SK-N-SH (cell line): ENCODE results near the gene TOPAZ1. TPM values are rescaled to one million over a fixed set of nuclear protein-coding genes. Genes with fewer than 3 reads are reported as not detected.

Source experiments
- CTCF ChIA-PET: fragments of 300-600, 350-600 bp; formaldehyde crosslinking; extraction: SDS; loops from one replicate; lab custom pipeline; 2021; lab: Yijun Ruan, JAX
- POLR2A ChIA-PET: fragments of 350-600 bp; sonication (Branson Sonifier 250); formaldehyde crosslinking; extraction: SDS; loops from one replicate; lab custom pipeline; 2020; ENCODE audit warnings: antibody characterized with exemption, inconsistent platforms; lab: Yijun Ruan, JAX
- DNase-seq: peaks from one replicate; pipeline ENCODE4 v3.0.0; 2012
- H2AFZ ChIP-seq: fragments of 200-600 bp; sonication (generic); 2 replicates; pipeline ENCODE4 v1.8.1; 2016; ENCODE audit warnings: antibody characterized with exemption, mild to moderate bottlenecking, low read depth
- H3F3A ChIP-seq: fragments of 200-600 bp; sonication (generic); replicated peaks from 2 replicates; pipeline ENCODE3; 2016; ENCODE audit warnings: antibody characterized with exemption, mild to moderate bottlenecking; ENCODE audit not compliant: insufficient read depth
- H3K27ac ChIP-seq, 2 experiments: fragments of 200-500 bp in 1 of 2; fragments of 200-600 bp in 1 of 2; sonication (Bioruptor generic) in 1 of 2; sonication (generic), shearing (Covaris generic) in 1 of 2; 2 replicates each; pipeline versions ENCODE4 v1.5.1 to v1.6.1; 2014 to 2016; ENCODE audit warnings: low read depth in 2 of 2, inconsistent platforms in 1 of 2, low read length in 1 of 2, mild to moderate bottlenecking in 1 of 2, mixed read lengths in 1 of 2
- H3K27me3 ChIP-seq: fragments of 200-600 bp; sonication (generic), shearing (Covaris generic); 2 replicates; pipeline ENCODE4 v1.6.1; 2016; ENCODE audit warnings: mixed run types; ENCODE audit not compliant: insufficient read depth
- H3K36me3 ChIP-seq, 2 experiments: fragments of 200-500 bp in 1 of 2; fragments of 200-600 bp in 1 of 2; sonication (Bioruptor generic) in 1 of 2; sonication (generic) in 1 of 2; replicated peaks in 1 of 2; 2 replicates each; pipeline versions ENCODE3 to v1.5.1; 2014 to 2016; ENCODE audit warnings: low read length in 1 of 2, mild to moderate bottlenecking in 1 of 2; ENCODE audit not compliant: insufficient read depth in 2 of 2, control insufficient read depth in 1 of 2
- H3K4me1 ChIP-seq, 2 experiments: fragments of 200-500 bp in 1 of 2; fragments of 200-600 bp in 1 of 2; sonication (Bioruptor generic) in 1 of 2; sonication (generic), shearing (Covaris generic) in 1 of 2; 2 replicates each; pipeline versions ENCODE4 v1.5.1 to v1.6.1; 2014 to 2016; ENCODE audit warnings: low read depth in 1 of 2, low read length in 1 of 2, mixed run types in 1 of 2; ENCODE audit not compliant: insufficient read depth in 2 of 2, control insufficient read depth in 1 of 2
- H3K4me2 ChIP-seq: fragments of 200-600 bp; sonication (generic), shearing (Covaris generic); 2 replicates; pipeline ENCODE4 v1.6.1; 2017; ENCODE audit warnings: mixed run types
- H3K4me3 ChIP-seq, 2 experiments: fragments of 200-500 bp in 1 of 2; fragments of 200-600 bp in 1 of 2; sonication (Bioruptor generic) in 1 of 2; sonication (generic), shearing (Covaris generic) in 1 of 2; 2 replicates each; pipeline versions ENCODE4 v1.5.1 to v1.8.1; 2014 to 2016; ENCODE audit warnings: low read depth in 2 of 2, inconsistent platforms in 1 of 2, low read length in 1 of 2, mild to moderate bottlenecking in 1 of 2, mixed read lengths in 1 of 2, moderate library complexity in 1 of 2
- H3K79me2 ChIP-seq: fragments of 200-600 bp; sonication (generic); 2 replicates; pipeline ENCODE4 v1.8.1; 2017; ENCODE audit warnings: mild to moderate bottlenecking; ENCODE audit not compliant: insufficient read depth
- H3K9ac ChIP-seq: fragments of 200-600 bp; sonication (generic); 2 replicates; pipeline ENCODE4 v1.6.1; 2017; ENCODE audit warnings: mixed run types
- H3K9me2 ChIP-seq: fragments of 200-600 bp; sonication (generic); 2 replicates; pipeline ENCODE4 v1.6.1; 2017; ENCODE audit warnings: mixed run types
- H3K9me3 ChIP-seq: fragments of 200-600 bp; sonication (generic); 2 replicates; pipeline ENCODE4 v1.6.1; 2017; ENCODE audit warnings: mixed run types, mild to moderate bottlenecking, moderate library complexity
- H4K20me1 ChIP-seq: fragments of 200-600 bp; sonication (generic); 2 replicates; pipeline ENCODE4 v1.6.1; 2017; ENCODE audit warnings: mild to moderate bottlenecking, mixed run types; ENCODE audit not compliant: insufficient read depth
- ELF1 ChIP-seq: IDR thresholded peaks from 2 replicates; pipeline ENCODE4 v1.4.0; 2012
- EP300 ChIP-seq, 2 experiments: IDR thresholded peaks; 2 replicates each; pipeline versions ENCODE4 v1.4.0 to v1.6.1; 2012; ENCODE audit warnings: borderline replicate concordance in 1 of 2, low read depth in 1 of 2, low read length in 1 of 2
- EZH2phosphoT487 ChIP-seq: fragments of 200-600 bp; sonication (generic); IDR thresholded peaks from 2 replicates; pipeline ENCODE4 v1.6.1; 2017; ENCODE audit warnings: low read depth, mixed run types, mild to moderate bottlenecking, antibody characterized with exemption, moderate library complexity, borderline replicate concordance
- FOSL2 ChIP-seq: IDR thresholded peaks from 2 replicates; pipeline ENCODE4 v1.4.0; 2012; ENCODE audit warnings: low read depth, mild to moderate bottlenecking, moderate library complexity, borderline replicate concordance
- FOXJ3 ChIP-seq: sonication (generic); formaldehyde crosslinking; IDR thresholded peaks from 2 replicates; pipeline ENCODE4 v1.5.1; 2020; ENCODE audit warnings: mild to moderate bottlenecking, missing genetic modification reagents
- GABPA ChIP-seq: IDR thresholded peaks from 2 replicates; pipeline ENCODE4 v1.4.0; 2012; ENCODE audit warnings: low read depth, mild to moderate bottlenecking
- JUND ChIP-seq: IDR thresholded peaks from 2 replicates; pipeline ENCODE4 v1.4.0; 2012
- MEF2A ChIP-seq: IDR thresholded peaks from 2 replicates; pipeline ENCODE4 v1.4.0; 2012; ENCODE audit warnings: low read depth, borderline replicate concordance
- MXI1 ChIP-seq: IDR thresholded peaks from 2 replicates; pipeline ENCODE4 v1.6.1; 2012; ENCODE audit warnings: mild to moderate bottlenecking, low read depth, low read length, improper control_type of control experiment
- NFIC ChIP-seq: IDR thresholded peaks from 2 replicates; pipeline ENCODE4 v1.4.0; 2012; ENCODE audit warnings: borderline replicate concordance
- POLR2AphosphoS5 ChIP-seq: IDR thresholded peaks from 2 replicates; pipeline ENCODE4 v1.6.1; 2012; ENCODE audit warnings: low read depth, low read length
- RAD21 ChIP-seq: IDR thresholded peaks from 2 replicates; pipeline ENCODE4 v1.6.1; 2012; ENCODE audit warnings: mild to moderate bottlenecking, low read length
- RCOR1 ChIP-seq: fragments of 150-350 bp; IDR thresholded peaks from 2 replicates; pipeline ENCODE4 v1.6.1; 2017; ENCODE audit warnings: antibody characterized with exemption, low read length
- RFX5 ChIP-seq: IDR thresholded peaks from 2 replicates; pipeline ENCODE4 v1.6.1; 2012; ENCODE audit warnings: mild to moderate bottlenecking, improper control_type of control experiment, low read length
- RXRA ChIP-seq: IDR thresholded peaks from 2 replicates; pipeline ENCODE4 v1.4.0; 2012; ENCODE audit warnings: low read depth, mild to moderate bottlenecking, borderline replicate concordance
- SIN3A ChIP-seq: IDR thresholded peaks from 2 replicates; pipeline ENCODE4 v1.6.1; 2012; ENCODE audit warnings: low read depth, mild to moderate bottlenecking, low read length, moderate library complexity, borderline replicate concordance
- TAF1 ChIP-seq: IDR thresholded peaks from 2 replicates; pipeline ENCODE4 v1.6.1; 2012; ENCODE audit warnings: low read depth, mild to moderate bottlenecking, low read length, moderate library complexity, borderline replicate concordance
- YY1 ChIP-seq: IDR thresholded peaks from 2 replicates; pipeline ENCODE4 v1.4.0; 2012; ENCODE audit warnings: low read depth, mild to moderate bottlenecking
- WGBS: methylation state at CpG from one replicate; pipeline ENCODE4 v1.1.6; 2017; ENCODE audit warnings: low lambda C conversion rate; 5-methylcytosine and 5-hydroxymethylcytosine counted together
- polyA plus RNA-seq, 3 experiments: library from polyadenylated mRNA; depleted of rRNA; stranded (reverse); fragments of >200 nt; gene quantifications; 2 replicates each; pipeline ENCODE4 v1.2.3, GENCODE V29; 2012
- TF ChIP-seq, protein P1 (sequence below): IDR thresholded peaks from 2 replicates; pipeline ENCODE4 v1.4.0; 2012; ENCODE audit warnings: low read depth, borderline replicate concordance
- TF ChIP-seq, protein P2 (sequence below): IDR thresholded peaks from 2 replicates; pipeline ENCODE4 v1.4.0; 2012; ENCODE audit warnings: low read depth, borderline replicate concordance
- TF ChIP-seq, protein P3 (sequence below): fragments of 150-350 bp; IDR thresholded peaks from 2 replicates; pipeline ENCODE4 v1.6.1; 2017; ENCODE audit warnings: antibody characterized with exemption, low read length, low read depth, borderline replicate concordance
- TF ChIP-seq, protein P4 (sequence below): IDR thresholded peaks from 2 replicates; pipeline ENCODE4 v1.4.0; 2012; ENCODE audit warnings: low read depth

TOPAZ1 gene
- polyA plus RNA-seq, 1 of the 3 experiments (the other 2 are of a cell fraction): not detected

DNA sequence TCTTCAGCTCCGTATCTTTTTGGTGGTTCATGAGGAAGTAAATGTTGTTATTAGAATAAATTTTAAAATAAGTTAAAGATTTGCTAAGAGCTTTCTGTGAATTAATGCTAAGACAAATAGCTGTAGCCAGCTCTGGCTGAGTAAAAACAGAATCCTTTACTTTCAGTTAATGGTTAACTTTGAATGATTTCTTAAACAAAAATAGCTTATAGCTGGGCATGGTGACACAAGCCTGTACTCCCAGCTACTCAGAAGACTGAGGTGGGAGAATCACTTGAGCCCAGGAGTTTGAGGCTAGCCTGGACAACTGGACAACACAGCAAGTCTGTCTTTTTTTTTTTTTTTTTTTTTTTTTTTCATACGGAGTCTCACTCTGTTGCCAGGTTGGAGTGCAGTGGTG, 121.9 kb downstream of the TOPAZ1 start:
- Histone ChIP-seq H3K36me3 (peaks cover 15 to 46% of the 10 kb centered on the region in 2 experiments), H3K79me2 (no peaks in the 10 kb centered on the region), H3K4me2 (no peak overlapping the region), H4K20me1 (no peaks in the 10 kb centered on the region), H3K9me2 (no peaks in the 10 kb centered on the region), H2AFZ (no peak overlapping the region), H3K27me3 (no peaks in the 10 kb centered on the region), H3F3A (no peaks in the 10 kb centered on the region), H3K9ac (no peak overlapping the region), H3K4me3 (no peak overlapping the region)
- DNase-seq: no peak
- ChIA-PET POLR2A (interaction anchor here (1.1 kb wide), 1 partner anchor 26 kb away, joined by 4 read pairs; the partner anchor contains the start of gene TCAIM), CTCF (no interaction called here)
- TF ChIP-seq SIN3A (no peak), RCOR1 (no peak), MEF2A (no peak), EP300 (IDR thresholded peaks at IDR 0.05; ENCODE audit: borderline replicate concordance in 1 of 2, low read depth in 1 of 2, low read length in 1 of 2) (no peak), TAF1 (no peak), EZH2phosphoT487 (no peak), RAD21 (no peak), RXRA (no peak)
- TF ChIP-seq, protein P1, sequence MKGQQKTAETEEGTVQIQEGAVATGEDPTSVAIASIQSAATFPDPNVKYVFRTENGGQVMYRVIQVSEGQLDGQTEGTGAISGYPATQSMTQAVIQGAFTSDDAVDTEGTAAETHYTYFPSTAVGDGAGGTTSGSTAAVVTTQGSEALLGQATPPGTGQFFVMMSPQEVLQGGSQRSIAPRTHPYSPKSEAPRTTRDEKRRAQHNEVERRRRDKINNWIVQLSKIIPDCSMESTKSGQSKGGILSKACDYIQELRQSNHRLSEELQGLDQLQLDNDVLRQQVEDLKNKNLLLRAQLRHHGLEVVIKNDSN: no peak
- TF ChIP-seq, protein P2, sequence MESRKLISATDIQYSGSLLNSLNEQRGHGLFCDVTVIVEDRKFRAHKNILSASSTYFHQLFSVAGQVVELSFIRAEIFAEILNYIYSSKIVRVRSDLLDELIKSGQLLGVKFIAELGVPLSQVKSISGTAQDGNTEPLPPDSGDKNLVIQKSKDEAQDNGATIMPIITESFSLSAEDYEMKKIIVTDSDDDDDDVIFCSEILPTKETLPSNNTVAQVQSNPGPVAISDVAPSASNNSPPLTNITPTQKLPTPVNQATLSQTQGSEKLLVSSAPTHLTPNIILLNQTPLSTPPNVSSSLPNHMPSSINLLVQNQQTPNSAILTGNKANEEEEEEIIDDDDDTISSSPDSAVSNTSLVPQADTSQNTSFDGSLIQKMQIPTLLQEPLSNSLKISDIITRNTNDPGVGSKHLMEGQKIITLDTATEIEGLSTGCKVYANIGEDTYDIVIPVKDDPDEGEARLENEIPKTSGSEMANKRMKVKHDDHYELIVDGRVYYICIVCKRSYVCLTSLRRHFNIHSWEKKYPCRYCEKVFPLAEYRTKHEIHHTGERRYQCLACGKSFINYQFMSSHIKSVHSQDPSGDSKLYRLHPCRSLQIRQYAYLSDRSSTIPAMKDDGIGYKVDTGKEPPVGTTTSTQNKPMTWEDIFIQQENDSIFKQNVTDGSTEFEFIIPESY: no peak
- TF ChIP-seq, protein P3, sequence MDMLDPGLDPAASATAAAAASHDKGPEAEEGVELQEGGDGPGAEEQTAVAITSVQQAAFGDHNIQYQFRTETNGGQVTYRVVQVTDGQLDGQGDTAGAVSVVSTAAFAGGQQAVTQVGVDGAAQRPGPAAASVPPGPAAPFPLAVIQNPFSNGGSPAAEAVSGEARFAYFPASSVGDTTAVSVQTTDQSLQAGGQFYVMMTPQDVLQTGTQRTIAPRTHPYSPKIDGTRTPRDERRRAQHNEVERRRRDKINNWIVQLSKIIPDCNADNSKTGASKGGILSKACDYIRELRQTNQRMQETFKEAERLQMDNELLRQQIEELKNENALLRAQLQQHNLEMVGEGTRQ: no peak
- TF ChIP-seq, all 33 proteins: peak for 0
- H3K9me3 ChIP-seq: no peaks in the 10 kb centered on the region
- H3K4me1 ChIP-seq: no peaks in the 10 kb centered on the region
- no peak overlapping the region for H3K27ac ChIP-seq
- WGBS: 81% methylated on average over 2 of the region's 2 CpGs

DNA sequence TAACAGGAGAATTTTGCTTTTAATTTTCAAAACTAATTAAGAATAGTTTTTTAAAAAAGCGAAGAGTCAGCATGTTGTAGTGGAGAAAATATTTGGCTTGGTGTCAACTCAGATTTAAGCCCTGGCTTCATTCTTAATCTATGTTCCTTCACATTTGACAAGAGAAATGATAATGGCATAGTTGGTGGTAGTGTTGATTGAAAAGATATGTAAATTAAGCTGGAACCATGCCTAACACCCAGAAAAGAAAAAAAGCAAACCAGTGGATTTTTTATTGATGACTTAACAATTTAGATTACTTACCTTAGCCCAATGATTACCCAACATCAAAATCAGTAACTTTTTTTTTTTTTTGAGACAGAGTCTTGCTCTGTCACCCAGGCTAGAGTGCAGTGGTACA, 124.3 kb downstream of the TOPAZ1 start:
- H3K27ac ChIP-seq: no peak overlapping the region
- H3K36me3 ChIP-seq: peaks cover 15 to 37% of the 10 kb centered on the region in 2 experiments
- no peaks in the 10 kb centered on the region for H3K9me2 ChIP-seq
- H2AFZ ChIP-seq: no peak overlapping the region
- no peak overlapping the region for H3K4me2 ChIP-seq
- H3K79me2 ChIP-seq: no peaks in the 10 kb centered on the region
- ChIA-PET CTCF (no interaction called here), POLR2A (no interaction called here)
- no peaks in the 10 kb centered on the region for H3K9me3 ChIP-seq
- H3K9ac ChIP-seq: no peak overlapping the region
- H4K20me1 ChIP-seq: no peaks in the 10 kb centered on the region
- no peak overlapping the region for H3K4me3 ChIP-seq
- 88% methylated on average over 1 of the region's 1 CpG for WGBS
- no peak for DNase-seq
- no peaks in the 10 kb centered on the region for H3F3A ChIP-seq
- H3K4me1 ChIP-seq: no peaks in the 10 kb centered on the region
- no peaks in the 10 kb centered on the region for H3K27me3 ChIP-seq
- TF ChIP-seq YY1: no peak
- no peak for TF ChIP-seq NFIC
- no peak for TF ChIP-seq POLR2AphosphoS5
- TF ChIP-seq ELF1: no peak
- no peak for TF ChIP-seq TAF1
- TF ChIP-seq FOXJ3: no peak
- TF ChIP-seq FOSL2: no peak
- no peak for TF ChIP-seq MEF2A
- no peak for TF ChIP-seq JUND
- TF ChIP-seq, protein P1: no peak
- TF ChIP-seq, protein P2: no peak
- no peak for TF ChIP-seq RAD21
- TF ChIP-seq, protein P4, sequence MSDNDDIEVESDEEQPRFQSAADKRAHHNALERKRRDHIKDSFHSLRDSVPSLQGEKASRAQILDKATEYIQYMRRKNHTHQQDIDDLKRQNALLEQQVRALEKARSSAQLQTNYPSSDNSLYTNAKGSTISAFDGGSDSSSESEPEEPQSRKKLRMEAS: no peak
- TF ChIP-seq GABPA: no peak
- no peak for TF ChIP-seq RFX5
- no peak for TF ChIP-seq MXI1
